HT1080 (cell line): Measurements from ENCODE around the gene SEZ6L2. TPM values are rescaled to one million over a fixed set of nuclear protein-coding genes. Genes with fewer than 3 reads are reported as not detected.
A peak's percentile ranks its signal among the peaks of the same experiment; 100 is the strongest.
"Not testable (repeated sequence)": the region's sequence is repeated elsewhere in the genome, so short reads cannot be mapped to it uniquely, and the experiment has no call there.

Source experiments
- DNase-seq: peaks from one replicate; pipeline ENCODE4 v3.0.0-alpha.2; 2015; ENCODE audit warnings: low read depth
- total RNA-seq: library from RNA; depleted of rRNA; stranded (reverse); fragments of >200 nt; shearing (Covaris generic); gene quantifications from 2 replicates; pipeline ENCODE4 v1.2.3, GENCODE V29; 2014

The SEZ6L2 gene
- total RNA-seq, 1 experiment from 2014 or later = 2.6 TPM

- no peak for DNase-seq
Observed at GRCh38 chr16:29910819-29911675, 11.7 kb upstream of the SEZ6L2 start.

DNA sequence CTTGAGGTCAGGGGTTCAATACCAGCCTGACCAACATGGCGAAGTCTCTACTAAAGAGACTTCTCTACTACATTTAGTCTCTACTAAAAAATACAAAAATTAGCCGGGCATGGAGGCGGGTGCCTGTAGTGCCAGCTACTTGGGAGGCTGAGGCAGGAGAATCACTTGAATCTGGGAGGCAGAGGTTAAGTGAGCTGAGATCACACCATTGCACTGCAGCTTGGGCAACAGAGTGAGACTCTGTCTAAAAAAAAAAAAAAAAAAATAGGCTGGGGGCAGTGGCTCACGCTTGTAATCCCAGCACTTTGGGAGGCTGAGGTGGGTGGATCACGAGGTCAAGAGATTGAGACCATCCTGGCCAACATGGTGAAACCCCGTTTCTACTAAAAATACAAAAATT lies 10.5 kb upstream of the SEZ6L2 start:
- not testable (repeated sequence) for DNase-seq

GRCh38 chr16:29909391-29909790 lies 10.0 kb upstream of the SEZ6L2 start:
- peak; percentile 25 for DNase-seq

DNA sequence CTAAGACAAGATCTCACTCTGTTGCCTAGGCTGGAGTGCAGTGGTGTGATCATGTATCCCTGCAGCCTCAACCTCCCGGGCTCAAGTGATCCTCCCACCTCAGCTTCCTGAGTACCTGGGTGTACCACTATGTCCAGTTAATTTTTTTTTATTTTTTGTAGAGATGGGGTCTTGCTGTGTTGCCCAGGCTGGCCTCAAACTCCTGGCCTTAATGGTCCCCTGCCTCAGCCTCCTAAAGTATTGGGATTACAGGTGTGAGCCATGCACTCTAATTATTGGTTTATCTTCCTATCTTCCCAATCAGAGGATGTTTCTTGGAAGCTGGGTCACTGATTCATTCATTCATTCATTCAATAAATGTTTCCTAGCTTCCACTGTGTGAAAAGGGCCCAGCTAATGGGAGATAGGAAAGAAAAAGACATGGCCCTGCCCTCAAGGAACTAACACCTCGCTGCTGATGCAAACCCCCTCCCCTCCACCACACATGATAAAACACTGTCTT lies 9.4 kb upstream of the SEZ6L2 start:
- no peak for DNase-seq

DNA sequence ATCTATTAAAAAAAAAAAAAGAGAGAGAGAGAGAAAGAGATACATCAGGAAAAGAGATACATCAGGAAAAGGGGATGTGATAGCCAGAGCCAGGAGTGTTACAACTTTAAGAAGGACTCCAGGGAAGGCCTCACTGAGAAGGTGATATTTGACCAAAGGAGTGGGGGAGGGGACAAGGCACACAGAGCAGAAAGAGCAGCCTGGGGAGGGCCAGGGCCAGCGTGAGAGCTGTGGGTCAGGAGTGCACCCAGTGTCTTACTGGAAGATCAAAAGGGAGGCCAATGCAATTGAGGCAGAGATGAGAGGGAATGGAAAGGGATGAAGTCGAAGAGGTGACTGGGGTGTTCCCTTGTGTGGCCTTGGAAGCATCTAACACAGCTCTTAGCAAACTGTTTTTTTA lies 8.6 kb upstream of the SEZ6L2 start:
- no peak for DNase-seq

GRCh38 chr16:29906520-29907244 lies 7.3 kb upstream of the SEZ6L2 start:
- DNase-seq = no peak

DNA sequence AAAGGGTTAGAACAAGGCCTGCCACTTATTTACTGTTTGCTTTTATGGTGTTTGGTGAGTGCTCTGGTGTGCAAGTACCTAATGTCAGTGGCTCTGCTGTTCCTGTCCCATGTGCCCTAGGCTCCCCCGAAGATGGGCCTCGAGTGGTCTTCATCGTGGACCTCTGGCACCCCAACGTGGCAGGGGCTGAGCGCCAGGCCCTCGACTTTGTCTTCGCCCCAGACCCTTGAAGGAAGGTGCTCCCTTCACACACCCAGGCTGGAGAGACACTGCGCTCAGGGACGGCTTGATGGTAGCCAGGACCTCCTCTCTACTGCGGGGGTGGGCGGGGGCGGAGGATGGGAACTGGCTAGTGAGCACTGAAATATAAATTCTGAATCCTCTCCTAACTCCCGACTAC lies 6.3 kb upstream of the SEZ6L2 start:
- DNase-seq = no peak

DNA sequence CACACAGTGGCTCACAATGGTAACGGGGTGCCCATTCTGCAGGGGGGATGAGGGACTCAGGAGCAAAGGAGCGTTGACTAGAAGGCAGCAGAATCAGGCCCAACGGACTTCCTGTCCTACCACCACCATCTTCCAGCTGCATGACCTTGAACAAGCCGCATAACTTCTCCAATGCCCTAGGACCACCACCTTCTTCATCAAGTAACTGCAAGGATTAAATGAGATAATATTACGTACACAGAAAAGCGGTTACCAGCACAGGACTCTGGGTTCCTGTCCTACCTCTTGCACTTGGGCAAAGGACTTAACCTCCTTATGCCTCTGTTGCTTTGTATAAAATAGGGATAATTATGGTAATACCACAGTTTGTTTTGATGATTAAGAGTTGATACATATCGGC lies 5.6 kb upstream of the SEZ6L2 start:
- no peak for DNase-seq

- DNase-seq = no peak
Observed at GRCh38 chr16:29903590-29903989, 4.2 kb upstream of the SEZ6L2 start.

- no peak for DNase-seq
Observed at GRCh38 chr16:29901607-29901945, 2.2 kb upstream of the SEZ6L2 start.

DNA sequence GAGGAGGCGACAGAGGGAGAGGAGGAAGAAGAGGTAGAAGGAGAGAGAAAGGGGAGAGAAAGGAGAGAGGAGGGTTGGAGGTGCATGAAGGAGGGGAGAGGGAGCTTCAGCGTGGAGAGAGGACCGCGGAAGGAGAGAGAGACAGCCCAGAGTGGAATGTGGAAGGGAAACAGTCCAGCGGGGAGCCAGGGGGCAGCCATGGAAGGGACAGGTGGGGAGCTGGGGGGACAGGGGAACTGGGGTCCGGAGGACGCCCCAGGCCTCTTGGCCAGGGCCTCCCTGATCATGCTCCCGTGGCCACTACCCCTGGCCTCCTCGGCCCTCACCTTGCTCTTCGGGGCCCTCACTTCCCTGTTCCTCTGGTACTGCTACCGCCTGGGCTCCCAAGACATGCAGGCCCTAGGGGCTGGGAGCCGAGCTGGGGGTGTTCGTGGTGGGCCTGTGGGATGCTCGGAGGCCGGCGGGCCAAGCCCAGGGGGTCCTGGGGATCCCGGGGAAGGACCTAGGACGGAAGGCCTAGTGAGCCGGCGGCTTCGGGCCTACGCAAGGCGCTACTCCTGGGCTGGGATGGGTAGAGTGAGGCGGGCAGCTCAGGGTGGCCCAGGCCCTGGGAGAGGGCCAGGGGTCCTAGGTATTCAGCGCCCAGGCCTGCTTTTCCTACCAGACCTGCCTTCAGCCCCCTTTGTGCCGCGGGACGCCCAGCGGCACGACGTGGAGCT lies 1.7 kb upstream of the SEZ6L2 start:
- no peak for DNase-seq

- DNase-seq = peak; percentile 89
Observed at GRCh38 chr16:29900102-29900887, 945 bp upstream of the SEZ6L2 start, which contains the start of gene ASPHD1. Gene ASPHD1, plus strand, starts transcription at chr16:29900488. Its CDS starts 484 bp downstream, at chr16:29900972.

DNA sequence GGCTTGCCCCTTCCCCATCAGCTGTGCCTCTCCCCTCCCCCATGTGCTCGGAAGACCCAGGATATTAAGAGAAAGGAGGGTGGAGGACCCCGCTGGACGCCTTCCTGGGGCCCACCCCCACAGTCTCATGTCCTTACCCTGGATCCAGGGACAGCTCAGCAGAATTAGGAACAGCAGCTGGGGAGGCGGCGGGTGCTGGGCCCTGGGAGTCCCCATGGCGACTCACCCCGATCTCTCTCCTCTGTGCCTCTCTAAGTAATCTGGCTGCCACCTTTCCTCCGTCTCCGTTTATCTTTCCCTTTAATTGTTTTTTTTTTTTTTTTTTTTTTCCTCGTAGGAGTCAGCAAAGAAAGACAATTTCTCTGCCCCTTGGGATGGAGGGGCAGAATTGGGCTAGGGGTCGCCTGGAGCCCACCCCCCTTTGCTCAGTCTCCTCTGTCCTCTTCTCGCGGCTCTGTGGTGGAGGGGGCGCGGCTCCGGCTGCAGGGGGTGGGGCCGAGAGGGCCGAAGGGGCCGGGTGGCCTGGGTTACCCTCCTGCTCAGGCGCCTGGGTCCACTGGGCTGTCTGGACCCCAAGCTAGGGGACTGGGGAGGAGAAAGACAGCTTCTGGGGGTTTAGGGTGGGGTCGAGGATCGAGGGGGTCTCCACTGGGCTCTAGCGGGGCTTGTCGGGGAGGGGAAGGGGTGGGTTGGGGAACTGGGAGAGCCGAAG lies 390 bp downstream of the SEZ6L2 start:
- DNase-seq = no peak

- DNase-seq = no peak
Observed at GRCh38 chr16:29898135-29898803, 1.1 kb downstream of the SEZ6L2 start.

DNA sequence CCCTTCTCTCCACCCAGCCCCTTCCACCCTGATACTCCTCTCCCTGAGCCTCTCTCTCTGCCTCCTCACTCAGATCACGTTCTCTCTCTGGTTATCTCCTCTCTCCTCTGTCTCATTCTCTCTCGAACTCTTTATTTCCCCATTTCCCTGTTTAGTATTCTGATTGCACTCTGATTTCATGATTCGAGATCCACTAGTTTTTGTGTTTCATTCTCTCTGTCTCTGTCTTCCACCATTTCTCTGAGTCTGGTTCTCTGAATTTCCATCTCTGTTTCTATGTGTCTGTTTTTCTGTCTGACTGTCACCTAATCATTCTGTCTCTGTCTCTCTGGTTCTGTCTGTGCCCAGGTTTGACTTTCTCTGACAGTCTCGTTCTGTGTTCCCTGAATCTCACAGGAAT lies 2.0 kb downstream of the SEZ6L2 start:
- DNase-seq = no peak

GRCh38 chr16:29896841-29897240 lies 2.5 kb downstream of the SEZ6L2 start:
- no peak for DNase-seq

- DNase-seq = no peak
Observed at GRCh38 chr16:29894352-29894751, 5.0 kb downstream of the SEZ6L2 start.

- DNase-seq = no peak
Observed at GRCh38 chr16:29893553-29893952, 5.8 kb downstream of the SEZ6L2 start.

- DNase-seq = no peak
Observed at GRCh38 chr16:29892458-29892813, 6.9 kb downstream of the SEZ6L2 start.
